GM19463 (cell line): ENCODE data around the gene MACROD2.

ENCODE experiments used
- ATAC-seq: cut with Tn5 transposase; IDR thresholded peaks from one replicate; pipeline ENCODE4 v1.9.1; 2021; ENCODE audit warnings: mild to moderate bottlenecking, moderate library complexity; ENCODE audit not compliant: unreplicated experiment

Gene MACROD2

GRCh38 chr20:15889514-15890256 lies 1894.4 kb downstream of the MACROD2 start:
- no peak for ATAC-seq

GRCh38 chr20:15890407-15890982 lies 1895.2 kb downstream of the MACROD2 start:
- no peak for ATAC-seq

GRCh38 chr20:15895126-15895525 lies 1899.8 kb downstream of the MACROD2 start:
- no peak for ATAC-seq

DNA sequence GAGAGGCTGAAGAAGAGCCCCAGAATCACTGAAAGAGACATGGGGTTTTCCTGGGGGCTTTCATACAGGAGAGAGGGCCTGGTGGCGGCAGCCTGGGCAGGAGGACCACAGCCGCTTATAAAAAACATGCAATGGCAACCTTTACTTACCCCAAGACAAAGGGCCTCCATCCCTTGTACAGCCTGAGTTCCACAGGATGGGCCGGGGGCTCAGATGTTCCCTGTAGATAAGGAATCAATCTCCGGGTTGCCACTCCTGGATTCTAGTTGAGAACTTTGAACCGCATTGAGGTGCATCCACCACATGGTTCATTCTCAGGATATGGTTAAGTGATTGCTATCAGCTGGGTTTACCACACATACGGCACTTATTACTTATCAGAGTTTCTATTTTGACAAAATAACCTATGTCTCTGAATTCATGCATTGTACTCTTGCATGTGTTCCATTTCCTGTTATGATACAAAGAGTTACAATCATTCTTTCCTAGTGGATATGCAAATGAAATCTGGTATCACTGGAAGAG lies 1900.3 kb downstream of the MACROD2 start:
- peak; percentile 85 for ATAC-seq

DNA sequence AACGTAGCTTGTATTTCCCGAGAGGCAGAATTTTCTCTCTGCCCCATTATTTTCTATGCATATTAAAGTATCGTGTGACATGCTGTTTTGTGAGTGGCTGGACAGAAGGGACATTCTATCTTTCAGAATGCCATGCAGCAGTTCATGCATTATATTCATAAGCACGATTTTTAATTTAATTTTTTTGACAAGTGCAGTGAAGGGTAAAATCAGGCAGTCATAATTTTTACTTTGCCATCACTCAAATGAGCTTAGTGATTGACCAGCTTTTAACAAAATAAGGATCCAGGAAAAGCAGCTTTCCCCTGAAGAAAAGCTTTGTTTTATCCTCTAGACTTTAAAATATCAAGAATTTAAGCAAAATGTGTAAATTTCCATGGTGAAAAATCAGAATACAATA lies 1904.7 kb downstream of the MACROD2 start:
- ATAC-seq, result no peak

GRCh38 chr20:15900443-15900842 lies 1905.1 kb downstream of the MACROD2 start:
- no peak for ATAC-seq

- no peak for ATAC-seq
Observed at GRCh38 chr20:15902493-15902892, 1907.2 kb downstream of the MACROD2 start.

GRCh38 chr20:15905661-15906060 lies 1910.3 kb downstream of the MACROD2 start:
- ATAC-seq, result no peak

DNA sequence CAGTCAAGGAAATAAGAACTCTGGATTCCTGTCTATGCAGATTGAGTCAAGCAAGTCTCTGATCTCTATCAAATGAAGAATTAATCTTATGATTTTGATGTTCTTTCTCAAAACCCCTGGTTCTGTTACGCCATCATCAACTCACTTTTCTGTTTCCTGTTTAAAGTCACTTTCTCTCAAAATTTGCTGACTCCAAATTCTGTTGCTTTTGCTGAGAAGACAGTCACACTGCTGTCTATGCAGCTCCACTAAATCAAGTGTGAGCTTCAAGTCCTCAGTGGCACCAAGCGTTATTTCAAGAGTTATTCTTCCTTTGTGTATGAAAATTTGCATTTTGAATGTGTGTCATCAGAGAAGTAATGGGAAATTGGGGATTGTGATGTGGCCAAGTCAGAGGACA lies 1914.7 kb downstream of the MACROD2 start:
- no peak for ATAC-seq

GRCh38 chr20:15911581-15911980 lies 1916.3 kb downstream of the MACROD2 start:
- no peak for ATAC-seq

DNA sequence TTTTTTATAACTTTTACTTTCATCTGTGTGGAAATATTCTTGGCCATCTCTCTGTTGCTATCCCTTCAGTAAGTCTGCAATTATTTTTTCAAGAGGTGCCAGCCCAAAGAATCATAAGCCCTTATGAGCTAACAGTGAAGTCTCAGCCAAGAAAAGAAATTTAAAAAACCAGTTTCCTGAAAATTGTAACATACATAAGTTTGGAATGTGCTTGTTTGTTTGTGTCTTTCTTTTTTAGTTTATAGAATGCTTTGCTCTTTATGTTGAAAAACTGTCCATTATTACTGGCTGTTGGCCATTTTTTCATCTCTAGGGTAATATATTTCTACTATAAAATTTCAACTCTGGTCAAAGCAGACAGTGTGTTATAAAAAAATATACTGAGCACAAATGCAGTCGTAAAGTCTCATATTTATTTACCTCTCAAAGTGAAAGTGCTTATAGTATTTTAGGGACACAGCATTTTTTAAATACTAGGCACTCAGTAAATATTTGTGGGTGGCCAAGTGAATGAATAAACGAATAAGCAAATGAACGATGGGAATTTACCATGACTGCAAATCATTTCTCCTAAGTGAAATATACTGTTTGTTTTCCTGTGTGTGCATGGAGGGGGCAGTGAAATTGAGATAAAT lies 1918.2 kb downstream of the MACROD2 start:
- ATAC-seq, result no peak

DNA sequence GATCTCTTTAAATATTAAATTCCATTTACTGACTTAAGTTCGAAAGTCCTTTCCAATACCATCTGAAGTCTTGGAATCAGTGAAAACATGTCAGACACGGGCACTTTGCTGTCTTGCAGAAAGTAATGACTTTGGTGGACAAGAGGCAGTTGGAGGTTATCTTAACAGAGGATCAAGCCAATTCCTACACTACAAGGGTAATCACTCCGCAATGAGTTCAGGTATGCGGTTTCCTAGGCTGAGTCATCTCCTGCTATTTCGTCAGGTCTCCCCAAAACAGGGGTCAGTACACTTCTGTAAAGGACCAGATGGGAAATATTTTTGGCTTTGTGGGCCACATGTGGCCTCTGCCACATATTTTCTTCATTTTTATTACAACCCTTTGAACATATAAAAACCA lies 1921.3 kb downstream of the MACROD2 start:
- no peak for ATAC-seq

DNA sequence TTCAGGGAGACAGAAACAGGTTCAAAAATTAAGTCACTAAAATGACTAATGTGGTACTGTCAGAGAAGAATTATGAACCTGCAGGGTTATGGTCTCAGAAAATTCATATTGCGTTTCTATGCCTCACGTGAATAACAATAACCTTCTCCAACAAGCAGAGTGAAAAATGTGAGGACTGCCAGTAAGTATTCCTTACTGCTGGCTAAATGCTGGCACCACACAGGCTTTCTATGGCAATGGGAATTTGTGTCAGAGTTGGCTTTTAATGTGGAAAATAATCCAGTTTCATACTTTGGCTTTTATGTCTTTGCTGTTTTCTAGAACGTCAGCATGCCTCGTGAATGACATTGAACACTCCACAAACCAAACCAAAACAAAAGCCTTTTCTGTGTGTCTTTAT lies 1922.0 kb downstream of the MACROD2 start:
- ATAC-seq, result no peak

- no peak for ATAC-seq
Observed at GRCh38 chr20:15918631-15919030, 1923.3 kb downstream of the MACROD2 start.

DNA sequence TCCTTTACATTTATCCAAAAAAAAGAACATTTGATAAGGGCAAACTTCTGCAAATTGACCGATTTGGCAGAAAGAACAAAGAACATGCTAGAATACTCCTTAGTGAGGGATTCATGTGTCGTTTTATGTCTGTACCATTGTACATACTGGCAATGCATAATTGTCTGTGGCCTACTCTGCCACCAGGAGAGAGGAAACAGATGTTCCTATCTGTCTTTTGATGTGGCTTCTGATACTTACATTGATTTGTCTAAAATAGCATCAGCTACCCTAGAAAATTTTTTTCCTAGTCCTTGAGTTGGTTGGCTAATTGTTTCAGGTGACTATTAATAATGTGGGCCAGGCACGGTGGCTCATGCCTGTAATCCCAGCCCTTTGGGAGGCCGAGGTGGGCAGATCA lies 1923.8 kb downstream of the MACROD2 start:
- no peak for ATAC-seq

DNA sequence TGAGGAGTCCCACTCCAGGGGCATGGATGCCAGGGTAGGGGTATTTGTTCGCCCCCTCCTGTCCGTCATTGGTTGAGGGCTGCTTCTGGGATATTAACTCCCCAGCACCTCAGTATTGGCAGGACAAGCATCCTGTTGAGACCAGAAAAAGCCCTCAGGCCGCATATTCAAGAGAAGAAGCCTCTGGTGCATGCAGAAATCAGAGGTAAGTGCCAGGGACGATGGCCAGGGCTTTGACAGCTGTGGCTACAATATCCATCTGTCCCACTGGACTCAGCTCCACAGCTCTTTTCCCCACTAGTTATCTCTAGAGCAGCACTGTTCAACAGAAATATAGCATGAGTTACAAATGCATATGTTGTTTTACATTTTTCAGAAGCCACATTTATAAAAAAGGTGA lies 1926.6 kb downstream of the MACROD2 start:
- ATAC-seq, result no peak

DNA sequence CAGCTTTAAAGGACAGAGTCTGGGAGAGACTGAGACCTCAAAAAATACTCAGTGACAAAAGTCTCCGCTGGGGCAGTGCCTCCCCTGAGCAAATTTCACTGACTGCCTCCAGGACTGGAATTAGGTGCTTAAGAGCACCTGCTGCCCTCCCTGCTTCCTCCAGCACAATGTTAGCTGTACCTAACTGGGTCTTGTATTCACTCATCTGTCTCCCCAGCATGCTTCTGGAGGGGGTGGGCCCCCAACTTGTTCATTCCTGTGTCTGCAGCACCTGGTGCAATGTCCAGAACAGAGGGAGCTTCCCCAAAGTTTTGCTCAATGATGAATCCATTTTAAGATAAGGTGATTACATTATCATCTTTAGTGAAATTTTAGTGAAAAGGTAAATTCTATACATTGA lies 1927.2 kb downstream of the MACROD2 start:
- ATAC-seq, result peak; percentile 40

DNA sequence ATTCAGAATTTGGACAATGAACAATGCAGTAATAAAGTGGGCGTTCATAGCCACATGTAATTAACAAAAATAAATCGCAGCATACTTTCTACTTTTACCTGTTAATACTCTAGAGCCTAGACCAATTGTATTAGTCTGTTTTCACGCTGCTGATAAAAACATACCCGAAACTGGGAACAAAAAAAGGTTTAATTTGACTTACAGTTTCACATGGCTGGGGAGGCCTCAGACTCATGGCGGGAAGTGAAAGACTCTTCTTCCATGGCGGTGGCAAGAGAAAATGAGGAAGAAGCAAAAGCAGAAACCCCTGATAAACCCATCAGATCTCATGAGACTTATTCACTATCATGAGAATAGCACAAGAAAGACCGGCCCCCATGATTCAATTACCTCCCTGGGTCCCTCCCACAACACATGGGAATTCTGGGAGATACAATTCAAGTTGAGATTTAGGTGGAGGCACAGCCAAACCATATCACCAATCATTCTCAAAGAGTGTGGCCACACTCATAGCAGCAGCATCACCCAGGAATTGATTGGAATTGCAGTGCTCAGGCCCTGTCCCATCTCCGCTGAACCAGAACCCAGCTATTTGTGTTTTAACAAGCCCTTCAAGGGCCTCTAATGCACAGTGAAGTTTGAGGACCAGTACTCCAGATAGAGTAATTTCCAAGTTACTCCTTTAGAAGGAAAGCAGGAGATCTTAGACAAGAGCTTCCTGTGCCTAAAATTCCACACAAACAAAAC lies 1927.9 kb downstream of the MACROD2 start:
- peak; percentile 75 for ATAC-seq

DNA sequence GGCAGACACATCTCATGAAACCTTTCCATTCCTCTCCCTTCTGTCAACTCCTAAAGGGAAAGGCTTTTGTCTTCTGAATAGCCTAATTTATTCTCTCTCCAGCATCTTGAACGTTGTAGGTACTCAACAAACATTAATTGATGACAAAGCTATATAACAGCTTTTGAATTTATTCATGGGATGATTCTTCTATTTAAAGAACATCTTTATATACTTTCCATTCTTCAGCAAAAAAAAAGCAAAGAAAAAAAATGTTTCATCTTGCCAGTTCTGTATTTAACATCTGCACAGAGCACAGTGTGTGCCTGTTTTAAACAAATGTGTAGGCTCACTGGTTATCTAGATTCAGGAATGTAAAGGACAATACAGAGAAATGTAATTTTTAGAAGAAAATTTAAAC lies 1929.2 kb downstream of the MACROD2 start:
- ATAC-seq, result no peak

- ATAC-seq, result no peak
Observed at GRCh38 chr20:15925376-15925775, 1930.1 kb downstream of the MACROD2 start.

- no peak for ATAC-seq
Observed at GRCh38 chr20:15927893-15928650, 1932.8 kb downstream of the MACROD2 start.
